Activated naive CD4-positive, alpha-beta T cell treated with Interleukin-2 at 50 U/mL for 16 hours (primary cell): ENCODE data around the gene KLHDC8B.

Experiments
- DNase-seq: peaks from one replicate; pipeline ENCODE4 v3.0.0-alpha.2; 2020

Gene KLHDC8B

DNA sequence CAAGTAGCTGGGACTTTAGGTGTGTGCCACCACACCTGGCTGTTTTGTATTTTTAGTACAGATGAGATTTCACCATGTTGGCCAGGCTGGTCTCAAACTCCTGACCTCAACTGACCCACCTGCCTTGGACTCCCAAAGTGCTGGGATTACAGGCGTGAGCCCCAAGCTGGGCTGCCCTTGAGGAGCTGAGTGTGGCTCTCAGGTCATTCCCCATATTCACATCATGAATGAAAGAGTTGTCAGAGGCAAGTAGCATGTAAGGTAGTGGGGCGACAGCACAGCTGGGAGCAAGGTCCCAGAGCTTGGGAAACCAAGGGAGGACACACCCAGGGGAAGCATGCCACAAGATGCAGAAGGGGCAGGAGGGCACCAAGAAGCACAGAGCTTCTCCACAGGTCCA, 10.2 kb upstream of the KLHDC8B start:
- no peak for DNase-seq

DNA sequence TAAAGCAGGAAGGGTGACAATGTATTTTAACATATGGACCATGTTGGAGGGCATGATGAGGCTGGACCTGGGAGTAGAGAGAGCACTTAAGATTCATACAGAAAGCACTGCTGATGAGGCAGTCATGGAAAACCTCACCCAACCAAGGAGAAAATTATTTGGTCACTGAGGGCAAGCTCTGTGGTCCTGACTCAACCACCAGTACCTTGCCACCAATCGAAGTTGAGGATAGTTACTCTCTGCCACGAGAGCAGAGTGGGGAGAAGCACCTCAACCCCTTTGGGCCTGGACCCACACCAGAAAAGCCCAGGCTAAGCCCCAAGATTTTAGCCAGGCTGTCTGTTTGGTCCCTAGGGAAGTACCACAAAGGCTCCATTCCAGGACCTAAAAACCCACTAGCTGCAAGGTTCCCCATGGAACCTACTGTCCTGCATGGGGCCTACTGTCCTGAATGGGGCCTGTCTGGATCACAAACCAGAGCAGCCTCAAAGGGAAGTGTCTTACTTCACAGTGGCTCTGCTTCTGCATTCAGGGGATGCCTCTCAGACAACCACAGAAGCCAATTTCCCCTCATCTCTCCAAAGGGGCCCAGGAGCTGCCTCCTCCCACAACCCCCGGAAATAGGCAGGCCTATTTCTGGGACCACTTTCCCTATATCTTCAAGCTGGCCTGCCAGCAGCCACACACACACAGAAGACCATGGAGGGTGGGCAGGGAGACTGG, 9.4 kb upstream of the KLHDC8B start:
- no peak for DNase-seq

DNA sequence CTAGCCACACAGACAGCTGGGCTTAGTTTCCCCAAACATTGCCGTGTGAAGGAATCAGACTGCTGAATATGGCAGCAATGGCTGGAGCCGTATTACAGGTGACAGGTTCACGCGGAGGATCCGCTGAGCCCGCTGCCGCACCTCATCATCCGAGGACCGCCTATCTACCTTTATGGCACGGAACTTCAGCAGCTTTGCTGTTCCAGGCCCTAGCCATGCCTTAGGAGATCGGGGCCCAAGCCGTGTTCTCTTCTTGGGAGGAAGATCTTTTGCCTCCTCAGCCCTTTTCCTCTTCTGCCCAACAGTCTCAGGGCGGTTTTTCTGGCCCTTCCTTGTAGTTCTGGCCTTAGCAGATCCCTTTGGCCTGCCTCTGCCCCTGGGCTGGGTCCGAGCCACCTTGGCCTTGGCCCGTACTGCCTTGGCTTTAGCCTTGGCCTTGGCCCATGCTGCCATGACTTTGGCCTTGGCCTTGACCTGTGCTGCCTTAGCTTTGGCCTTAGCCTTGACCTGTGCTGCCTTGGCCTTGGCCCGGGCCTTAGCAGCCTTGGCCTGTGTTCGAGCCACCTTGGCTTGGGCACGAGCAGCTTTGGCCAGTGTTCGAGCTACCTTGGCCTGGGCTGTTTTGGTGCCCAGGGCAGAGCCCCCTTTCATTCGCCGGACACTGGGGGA, 8.5 kb upstream of the KLHDC8B start:
- DNase-seq, result no peak

- no peak for DNase-seq
Observed at GRCh38 chr3:49163609-49164008, 7.8 kb upstream of the KLHDC8B start.

- no peak for DNase-seq
Observed at GRCh38 chr3:49164983-49165720, 6.2 kb upstream of the KLHDC8B start.

DNA sequence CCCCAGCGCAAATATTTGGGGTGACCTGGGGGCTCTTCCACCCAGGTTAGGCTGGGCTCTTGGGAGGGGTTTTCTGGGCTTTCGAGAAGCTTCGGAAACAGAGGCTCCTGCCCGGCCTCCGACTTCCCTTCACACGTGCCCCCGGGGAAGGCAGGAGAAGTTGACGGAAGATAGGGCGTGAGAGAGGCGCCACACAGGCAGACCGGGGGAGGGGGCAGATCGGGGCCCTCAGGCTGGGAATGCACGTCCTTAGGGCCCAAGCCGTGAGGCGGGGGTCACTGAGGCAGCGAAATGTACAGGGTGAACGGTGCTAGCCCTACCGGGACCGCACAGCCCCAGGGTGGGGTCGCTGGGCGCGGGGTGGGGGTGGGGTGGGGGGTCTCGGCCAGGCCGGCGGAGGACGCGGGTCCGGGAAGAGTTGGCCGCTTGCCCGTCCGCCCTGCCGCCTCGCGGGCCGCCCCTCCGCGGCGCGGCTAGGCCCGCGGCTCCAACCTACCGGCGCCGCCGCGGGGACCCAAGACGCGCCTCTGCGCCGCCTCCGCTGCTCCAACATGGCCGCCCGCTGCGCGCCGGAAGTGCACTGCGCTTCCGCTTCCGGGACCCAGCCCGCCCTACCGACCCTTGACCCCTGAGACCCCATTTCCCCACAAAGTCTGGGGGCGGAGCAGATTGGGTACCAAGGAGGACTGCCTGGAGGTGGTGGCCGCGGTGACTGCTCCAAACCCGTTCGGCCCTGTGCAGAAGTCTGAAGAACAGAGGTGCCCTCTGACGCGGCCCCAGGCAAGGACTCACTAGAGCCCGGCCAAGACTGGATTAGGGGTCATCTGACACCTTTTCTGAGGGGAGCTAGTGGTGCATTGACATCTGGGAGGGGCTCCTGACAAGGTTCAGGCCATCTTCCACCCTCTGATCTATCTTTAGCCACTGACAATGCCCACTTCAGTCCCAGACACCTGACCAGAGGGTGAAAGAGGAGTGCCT, 5.3 kb upstream of the KLHDC8B start, which contains the start of gene CCDC71:
Gene CCDC71, minus strand, starts transcription at position 561 of the 981 bp plus-strand sequence. CDS start 2,123 bp downstream, outside the sequence.
- peak; percentile 81 for DNase-seq

- DNase-seq, result no peak
Observed at GRCh38 chr3:49166752-49167556, 4.4 kb upstream of the KLHDC8B start.

DNA sequence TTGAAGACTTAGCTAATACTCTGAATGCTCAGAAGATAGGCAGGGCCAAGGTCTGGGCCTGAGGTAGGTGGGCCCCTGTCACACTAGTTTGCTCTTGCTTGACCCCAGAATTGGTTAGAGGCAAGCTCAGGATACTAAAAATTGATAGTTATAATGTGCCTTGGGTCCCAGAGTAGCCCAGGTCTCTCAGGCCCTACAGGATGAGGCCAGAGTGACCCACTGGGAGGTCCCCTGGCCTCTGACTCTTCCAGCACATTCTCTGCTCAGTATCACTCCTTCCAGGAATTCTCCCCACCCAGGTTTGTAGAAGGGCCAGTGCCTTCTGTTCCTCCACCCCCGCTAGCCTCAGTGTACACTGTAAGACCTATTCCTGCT, 667 bp upstream of the KLHDC8B start:
- no peak for DNase-seq

DNA sequence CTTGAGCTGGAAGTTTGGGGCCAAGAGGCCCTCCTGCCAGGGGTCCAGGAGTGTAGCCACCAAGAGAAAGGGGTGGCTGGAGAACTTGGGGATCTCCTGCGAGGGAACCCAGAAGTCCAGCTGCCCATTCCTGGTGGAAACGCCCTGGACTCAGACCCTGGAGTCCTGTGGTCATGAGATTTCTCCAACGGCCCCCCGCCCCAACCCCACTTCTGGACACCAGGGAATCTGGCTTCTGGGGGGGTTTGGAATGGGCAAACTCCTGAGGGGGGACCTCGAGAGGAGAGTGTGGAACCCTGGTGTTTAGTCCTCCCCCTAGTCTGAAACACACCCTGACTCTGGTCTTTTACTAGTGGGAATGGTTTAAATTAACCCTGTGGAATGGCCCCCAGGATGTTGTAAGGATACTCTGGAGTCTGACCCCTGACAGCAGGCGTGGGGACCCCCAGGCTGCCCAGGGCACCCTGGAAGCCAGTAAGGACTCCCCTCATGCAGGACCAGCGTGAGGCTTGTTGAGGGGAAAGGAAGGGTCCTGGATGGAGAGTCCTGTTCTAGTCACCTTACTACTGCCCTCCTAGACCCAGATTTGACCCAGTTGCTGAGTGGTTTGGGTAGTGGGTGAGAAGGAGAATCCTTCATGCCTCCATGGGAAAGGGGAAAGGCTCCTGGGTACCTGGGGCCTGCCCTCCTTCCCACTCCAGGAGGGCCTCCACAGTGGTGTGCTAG, 540 bp downstream of the KLHDC8B start:
- no peak for DNase-seq

DNA sequence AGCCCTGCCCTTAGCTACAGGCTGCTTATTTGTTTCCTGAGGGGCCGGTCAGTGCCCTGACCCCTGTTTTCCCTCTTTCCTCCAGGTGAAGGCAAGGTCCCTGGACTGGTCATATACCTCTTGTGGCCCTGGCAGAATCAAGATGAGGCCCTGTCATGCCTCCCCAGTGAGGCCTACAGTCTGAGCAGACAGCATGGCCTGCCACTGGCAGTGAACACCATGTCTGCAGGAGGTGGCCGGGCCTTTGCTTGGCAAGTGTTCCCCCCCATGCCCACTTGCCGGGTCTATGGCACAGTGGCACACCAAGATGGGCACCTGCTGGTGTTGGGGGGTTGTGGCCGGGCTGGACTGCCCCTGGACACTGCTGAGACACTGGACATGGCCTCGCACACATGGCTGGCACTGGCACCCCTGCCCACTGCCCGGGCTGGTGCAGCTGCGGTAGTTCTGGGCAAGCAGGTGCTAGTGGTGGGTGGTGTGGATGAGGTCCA, 1.2 kb downstream of the KLHDC8B start:
- DNase-seq, result no peak

DNA sequence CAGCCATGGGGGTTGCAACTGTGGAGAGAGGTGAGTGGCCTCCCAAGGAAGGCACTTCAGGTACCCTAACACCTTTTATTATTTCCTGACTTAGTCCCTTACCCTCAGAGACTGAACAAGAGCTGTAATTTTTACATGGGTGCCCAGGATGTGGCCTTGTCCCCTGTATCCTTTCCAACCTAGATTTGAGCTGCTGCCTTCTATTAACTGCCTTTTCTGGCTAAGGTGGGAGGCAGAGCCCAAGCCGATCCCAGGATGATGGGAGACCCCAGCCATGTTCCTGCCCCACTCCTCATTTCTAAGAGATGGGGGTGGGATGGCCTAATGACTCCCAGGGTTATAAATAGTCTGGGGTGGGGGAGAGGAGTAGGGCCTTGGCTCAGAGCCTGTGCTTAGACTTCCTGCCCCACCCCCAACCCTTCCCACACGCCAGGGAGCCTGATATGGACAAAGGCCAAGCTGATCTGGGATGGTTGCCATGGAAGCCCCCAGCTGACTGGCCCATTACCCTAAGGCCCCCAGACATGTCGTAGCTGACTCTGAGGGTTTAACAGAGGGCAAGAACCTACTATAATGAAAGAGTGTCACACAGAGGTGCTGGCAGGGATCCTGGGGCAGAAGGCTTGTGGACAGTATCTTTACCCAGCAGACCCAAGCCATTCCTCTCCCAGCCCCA, 1.9 kb downstream of the KLHDC8B start:
- no peak for DNase-seq

DNA sequence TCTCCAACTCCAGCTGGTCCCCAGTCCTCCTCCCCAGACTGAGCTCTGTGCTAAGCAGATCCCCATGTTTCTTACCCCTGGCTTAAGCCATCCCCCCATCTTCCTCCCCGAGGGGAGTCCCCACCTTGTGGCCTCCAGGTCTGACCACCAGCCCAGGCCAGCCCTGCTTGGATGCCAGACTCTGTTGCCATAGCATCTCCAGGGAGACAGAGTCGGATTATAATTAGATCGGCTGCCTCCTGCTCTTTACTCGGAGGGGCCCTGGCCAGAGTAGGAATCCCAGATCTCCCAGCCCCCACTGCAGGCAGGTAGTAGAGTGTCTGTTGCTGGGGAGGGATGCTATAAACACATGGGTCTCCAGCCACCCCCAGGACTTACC, 2.4 kb downstream of the KLHDC8B start:
- no peak for DNase-seq

- no peak for DNase-seq
Observed at GRCh38 chr3:49174397-49174985, 3.1 kb downstream of the KLHDC8B start.

- DNase-seq, result no peak
Observed at GRCh38 chr3:49175530-49175929, 4.1 kb downstream of the KLHDC8B start.

DNA sequence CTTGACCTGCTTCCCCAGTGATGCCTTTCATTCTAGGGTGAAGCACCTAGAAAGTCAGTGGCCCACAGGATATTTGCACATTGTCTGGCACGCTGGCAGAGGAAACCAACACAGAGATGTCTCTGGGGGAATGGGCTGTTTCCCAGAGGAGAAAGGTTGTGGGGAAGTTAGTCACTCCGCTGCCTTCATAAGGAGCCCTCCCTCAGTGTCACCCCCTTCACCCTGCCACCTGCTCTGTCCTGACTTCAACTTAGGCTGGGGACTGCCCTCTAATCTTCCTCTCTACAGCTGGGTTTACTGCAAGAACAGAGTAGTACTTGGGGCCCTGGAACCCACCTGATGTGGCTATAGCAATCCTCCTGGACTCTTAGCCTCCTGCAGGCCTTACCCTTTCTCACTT, 5.7 kb downstream of the KLHDC8B start:
- DNase-seq, result no peak

DNA sequence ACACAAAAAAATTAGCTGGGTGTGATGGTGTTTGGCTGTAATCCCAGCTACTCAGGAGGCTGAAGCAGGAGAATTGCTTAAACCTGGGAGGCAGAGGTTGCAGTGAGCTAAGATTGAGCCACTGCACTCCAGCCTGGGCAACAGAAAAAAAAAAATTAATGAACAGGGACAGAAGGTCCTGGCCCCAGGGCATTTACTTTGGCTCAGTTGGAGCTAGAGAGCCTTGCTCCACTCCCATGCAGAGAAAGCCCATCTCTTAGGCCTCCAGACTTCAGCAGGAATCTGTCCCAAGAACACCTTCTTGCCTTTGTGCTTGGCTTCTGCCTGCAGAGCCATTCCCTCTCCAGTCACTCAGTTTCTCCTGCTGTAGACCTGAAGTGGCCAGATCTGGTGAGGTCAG, 8.7 kb downstream of the KLHDC8B start:
- DNase-seq, result no peak

GRCh38 chr3:49181351-49181750, 10.0 kb downstream of the KLHDC8B start:
- no peak for DNase-seq

DNA sequence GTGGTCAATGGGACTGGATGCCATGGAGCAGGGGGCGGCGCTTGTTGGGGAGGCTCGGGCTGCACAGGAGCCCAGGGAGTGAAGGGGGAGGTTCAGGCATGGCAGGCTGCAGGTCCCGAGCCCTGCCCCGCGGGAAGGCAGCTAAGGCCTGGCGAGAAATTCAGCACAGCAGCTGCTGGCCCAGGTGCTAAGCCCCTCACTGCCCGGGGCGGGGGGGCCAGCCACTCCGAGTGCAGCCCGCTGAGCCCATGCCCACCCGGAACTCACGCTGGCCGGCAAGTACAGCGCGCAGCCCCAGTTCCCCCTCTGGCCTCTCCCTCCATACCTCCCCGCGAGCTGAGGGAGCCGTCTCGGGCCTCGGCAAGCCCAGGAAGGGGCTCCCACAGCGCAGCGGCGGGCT, 11.3 kb downstream of the KLHDC8B start:
- DNase-seq, result no peak

DNA sequence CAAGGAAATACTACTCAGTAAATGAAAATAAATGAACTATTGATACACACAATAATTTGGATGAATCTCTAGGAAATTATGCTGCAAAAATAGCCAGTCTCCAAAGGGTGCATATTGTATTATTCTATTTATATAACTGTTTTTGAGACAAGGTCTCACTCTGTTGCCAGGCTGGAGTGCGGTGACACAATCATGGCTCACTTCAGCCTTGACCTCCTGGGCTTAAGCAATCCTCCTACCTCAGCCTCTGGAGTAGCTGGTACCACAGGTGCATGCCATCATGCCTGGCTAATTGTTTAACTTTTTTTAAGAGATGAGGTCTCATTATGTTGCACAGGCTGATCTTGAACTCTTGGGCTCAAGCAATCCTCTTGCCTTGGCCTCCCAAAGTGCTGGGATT, 12.5 kb downstream of the KLHDC8B start:
- DNase-seq, result no peak

- DNase-seq, result no peak
Observed at GRCh38 chr3:49191741-49192140, 20.3 kb downstream of the KLHDC8B start.
